Upper lobe of left lung (tissue), 4 donors: ENCODE data around the gene TTLL8.

ENCODE experiments used
- EP300 ChIP-seq, 4 donors: sonication (generic); formaldehyde crosslinking; IDR thresholded peaks; one replicate each; pipeline ENCODE4 v1.5.1; 2017; ENCODE audit warnings: antibody characterized with exemption in 4 of 4, control low read depth in 2 of 4
- TF ChIP-seq, protein P1 (sequence below), 6 experiments: fragments of 450-650 bp in 4 of 6; fragments of 200-600 bp in 2 of 6; sonication (generic) in 2 of 6; IDR thresholded peaks; one replicate each; pipeline ENCODE4 v1.5.1; 2016 to 2019; ENCODE audit warnings: antibody characterized with exemption in 6 of 6

DNA sequence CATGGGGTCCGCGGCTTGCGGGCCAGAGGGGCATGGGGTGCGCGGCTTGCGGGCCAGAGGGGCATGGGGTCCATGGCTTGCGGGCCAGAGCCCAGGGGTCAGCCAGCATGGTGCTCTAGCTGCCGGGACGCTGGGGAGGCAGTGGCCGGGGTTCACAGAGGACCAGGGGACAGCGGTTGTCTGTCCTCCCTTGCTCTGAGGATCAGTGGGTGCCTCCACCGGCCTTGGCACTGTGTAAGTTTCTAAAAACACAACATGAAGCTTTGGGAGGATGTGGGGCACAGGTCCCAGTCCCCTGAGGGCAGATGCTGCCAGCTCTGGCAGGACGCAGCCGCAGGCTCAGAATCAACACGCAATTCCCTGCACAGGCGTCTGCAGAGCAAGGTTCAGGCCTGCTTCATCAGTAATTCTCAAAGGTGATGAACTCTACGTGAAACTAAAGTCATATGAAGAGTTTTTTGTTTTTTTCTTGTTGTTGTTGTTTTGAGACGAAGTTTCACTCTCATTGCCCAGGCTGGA, 24.2 kb upstream of the TTLL8 start:
- TF ChIP-seq, protein P1, sequence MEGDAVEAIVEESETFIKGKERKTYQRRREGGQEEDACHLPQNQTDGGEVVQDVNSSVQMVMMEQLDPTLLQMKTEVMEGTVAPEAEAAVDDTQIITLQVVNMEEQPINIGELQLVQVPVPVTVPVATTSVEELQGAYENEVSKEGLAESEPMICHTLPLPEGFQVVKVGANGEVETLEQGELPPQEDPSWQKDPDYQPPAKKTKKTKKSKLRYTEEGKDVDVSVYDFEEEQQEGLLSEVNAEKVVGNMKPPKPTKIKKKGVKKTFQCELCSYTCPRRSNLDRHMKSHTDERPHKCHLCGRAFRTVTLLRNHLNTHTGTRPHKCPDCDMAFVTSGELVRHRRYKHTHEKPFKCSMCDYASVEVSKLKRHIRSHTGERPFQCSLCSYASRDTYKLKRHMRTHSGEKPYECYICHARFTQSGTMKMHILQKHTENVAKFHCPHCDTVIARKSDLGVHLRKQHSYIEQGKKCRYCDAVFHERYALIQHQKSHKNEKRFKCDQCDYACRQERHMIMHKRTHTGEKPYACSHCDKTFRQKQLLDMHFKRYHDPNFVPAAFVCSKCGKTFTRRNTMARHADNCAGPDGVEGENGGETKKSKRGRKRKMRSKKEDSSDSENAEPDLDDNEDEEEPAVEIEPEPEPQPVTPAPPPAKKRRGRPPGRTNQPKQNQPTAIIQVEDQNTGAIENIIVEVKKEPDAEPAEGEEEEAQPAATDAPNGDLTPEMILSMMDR (IDR thresholded peaks at IDR 0.05), result no peak
- TF ChIP-seq EP300 (IDR thresholded peaks at IDR 0.05), result no peak
